Effector memory CD4-positive, alpha-beta T cell (primary cell): ENCODE results near the gene C1orf53.
"Not testable (repeated sequence)": the region's sequence is repeated elsewhere in the genome, so short reads cannot be mapped to it uniquely, and the experiment has no call there.

Source experiments
- DNase-seq, 3 donors: peaks; one replicate each; pipeline ENCODE4 v3.0.0-alpha.2; 2020
- H3K27ac ChIP-seq: 2 replicates; pipeline ENCODE4 v1.7.0; 2013; ENCODE audit warnings: mild to moderate bottlenecking, low read length, moderate library complexity; ENCODE audit not compliant: insufficient read depth, poor library complexity, severe bottlenecking
- H3K27me3 ChIP-seq: replicated peaks from 2 replicates; pipeline ENCODE4 v1.7.0; 2013; ENCODE audit warnings: mild to moderate bottlenecking, low read length; ENCODE audit not compliant: insufficient read depth, control insufficient read depth, poor library complexity, severe bottlenecking
- H3K36me3 ChIP-seq: 2 replicates; pipeline ENCODE4 v1.7.0; 2013; ENCODE audit warnings: mild to moderate bottlenecking, low read length, moderate library complexity; ENCODE audit not compliant: control insufficient read depth, insufficient read depth
- H3K4me1 ChIP-seq: 2 replicates; pipeline ENCODE4 v1.7.0; 2013; ENCODE audit warnings: low read length, mild to moderate bottlenecking; ENCODE audit not compliant: control insufficient read depth, insufficient read depth, poor library complexity, severe bottlenecking
- H3K4me3 ChIP-seq: 2 replicates; pipeline ENCODE4 v1.7.0; 2013; ENCODE audit warnings: low read length, low read depth, mild to moderate bottlenecking; ENCODE audit not compliant: insufficient read depth, poor library complexity, severe bottlenecking
- H3K9me3 ChIP-seq: 2 replicates; pipeline ENCODE4 v1.7.0; 2013; ENCODE audit warnings: mild to moderate bottlenecking, low read length, moderate library complexity; ENCODE audit not compliant: control insufficient read depth

The C1orf53 gene

GRCh38 chr1:197880385-197880784, 22.0 kb upstream of the C1orf53 start:
- not testable (repeated sequence) for H3K36me3 ChIP-seq, DNase-seq, H3K9me3 ChIP-seq, H3K27ac ChIP-seq, H3K4me3 ChIP-seq, H3K27me3 ChIP-seq, H3K4me1 ChIP-seq

DNA sequence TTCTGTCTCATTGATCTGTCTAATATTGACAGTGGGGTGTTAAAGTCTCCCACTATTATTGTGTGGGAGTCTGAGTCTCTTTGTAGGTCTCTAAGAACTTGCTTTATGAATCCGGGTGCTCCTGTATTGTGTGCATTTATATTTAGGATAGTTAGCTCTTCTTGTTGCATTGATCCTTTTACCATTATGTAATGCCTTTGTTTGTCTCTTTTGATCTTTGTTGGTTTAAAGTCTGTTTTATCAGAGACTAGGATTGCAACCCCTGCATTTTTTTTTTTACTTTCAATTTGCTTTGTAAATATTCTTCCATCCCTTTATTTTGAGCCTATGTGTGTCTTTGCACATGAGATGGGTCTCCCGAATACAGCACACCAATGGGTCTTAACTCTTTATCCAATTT, 20.2 kb upstream of the C1orf53 start:
- H3K4me1 ChIP-seq, H3K4me3 ChIP-seq, H3K9me3 ChIP-seq, H3K27ac ChIP-seq, DNase-seq, H3K36me3 ChIP-seq, H3K27me3 ChIP-seq: not testable (repeated sequence)

DNA sequence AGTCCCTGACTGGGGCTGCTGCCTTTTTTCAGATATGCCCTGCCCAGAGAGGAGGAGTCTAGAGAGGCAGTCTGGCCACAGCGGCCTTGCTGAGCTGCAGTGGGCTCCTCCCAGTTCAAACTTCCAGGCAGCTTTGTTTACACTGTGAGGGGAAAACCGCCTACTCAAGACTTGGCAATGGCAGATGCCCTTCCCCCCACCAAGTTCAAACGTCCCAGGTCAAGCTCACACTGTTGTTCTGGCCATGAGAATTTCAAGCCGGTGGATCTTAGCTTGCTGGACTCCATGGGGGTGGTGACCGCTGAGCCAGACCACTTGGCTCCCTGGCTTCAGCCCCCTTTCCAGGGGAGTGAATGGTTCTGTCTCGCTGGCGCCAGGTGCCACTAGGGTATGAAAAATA, 18.3 kb upstream of the C1orf53 start:
- H3K27ac ChIP-seq, result no peak overlapping the region
- H3K27me3 ChIP-seq, result no peaks in the 10 kb centered on the region
- H3K4me3 ChIP-seq, result no peak overlapping the region
- H3K9me3 ChIP-seq, result no peaks in the 10 kb centered on the region
- H3K4me1 ChIP-seq, result no peaks in the 10 kb centered on the region
- H3K36me3 ChIP-seq, result no peaks in the 10 kb centered on the region
- no peak for DNase-seq

DNA sequence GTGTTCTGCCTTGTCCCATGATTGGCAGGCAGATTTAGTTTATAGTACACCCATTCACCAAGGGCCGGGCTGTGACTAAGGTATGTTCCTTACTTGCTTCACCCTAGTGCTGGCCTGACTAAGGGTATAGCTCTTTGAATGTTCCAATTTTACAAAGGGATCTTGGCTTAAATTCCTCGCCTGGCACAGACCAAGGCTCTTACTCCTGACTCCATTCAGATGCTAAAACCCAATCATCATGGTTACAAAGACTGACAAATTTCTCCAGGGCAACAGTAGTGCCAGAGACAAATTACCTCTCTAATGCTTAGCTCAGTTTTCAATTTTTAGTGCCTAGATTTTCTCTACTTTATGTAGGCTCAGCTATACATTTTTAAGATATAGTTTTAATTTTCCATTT, 11.5 kb upstream of the C1orf53 start:
- H3K27me3 ChIP-seq, result peaks cover 4% of the 10 kb centered on the region
- no peak for DNase-seq
- H3K9me3 ChIP-seq, result no peaks in the 10 kb centered on the region
- H3K27ac ChIP-seq, result no peak overlapping the region
- no peak overlapping the region for H3K4me3 ChIP-seq
- no peaks in the 10 kb centered on the region for H3K4me1 ChIP-seq
- H3K36me3 ChIP-seq, result no peaks in the 10 kb centered on the region

- H3K9me3 ChIP-seq, result no peaks in the 10 kb centered on the region
- no peak overlapping the region for H3K4me3 ChIP-seq
- no peak overlapping the region for H3K27ac ChIP-seq
- H3K36me3 ChIP-seq, result no peaks in the 10 kb centered on the region
- no peak for DNase-seq
- peaks cover 4% of the 10 kb centered on the region for H3K27me3 ChIP-seq
- H3K4me1 ChIP-seq, result no peaks in the 10 kb centered on the region
These were observed 9.7 kb upstream of the C1orf53 start for GRCh38 chr1:197892684-197893083.

GRCh38 chr1:197896301-197896700, 6.1 kb upstream of the C1orf53 start:
- Histone ChIP-seq H3K4me3 (no peak overlapping the region), H3K27ac (no peak overlapping the region), H3K9me3 (no peaks in the 10 kb centered on the region), H3K27me3 (peaks cover 4% of the 10 kb centered on the region), H3K36me3 (no peaks in the 10 kb centered on the region), H3K4me1 (no peaks in the 10 kb centered on the region)
- no peak for DNase-seq

GRCh38 chr1:197899037-197899436, 3.4 kb upstream of the C1orf53 start:
- H3K9me3 ChIP-seq, result no peaks in the 10 kb centered on the region
- H3K27ac ChIP-seq, result no peak overlapping the region
- no peak overlapping the region for H3K4me3 ChIP-seq
- peaks cover 7% of the 10 kb centered on the region for H3K27me3 ChIP-seq
- DNase-seq, result no peak
- H3K4me1 ChIP-seq, result peaks cover 4% of the 10 kb centered on the region
- H3K36me3 ChIP-seq, result no peaks in the 10 kb centered on the region

- peak overlapping the region; percentile 69 for H3K4me3 ChIP-seq
- peaks cover 4% of the 10 kb centered on the region for H3K4me1 ChIP-seq
- no peaks in the 10 kb centered on the region for H3K9me3 ChIP-seq
- H3K36me3 ChIP-seq, result no peaks in the 10 kb centered on the region
- peaks cover 27% of the 10 kb centered on the region for H3K27me3 ChIP-seq
- DNase-seq, result no peak
- peak overlapping the region; percentile 32 for H3K27ac ChIP-seq
These were observed 338 bp upstream of the C1orf53 start for GRCh38 chr1:197902131-197902453.

DNA sequence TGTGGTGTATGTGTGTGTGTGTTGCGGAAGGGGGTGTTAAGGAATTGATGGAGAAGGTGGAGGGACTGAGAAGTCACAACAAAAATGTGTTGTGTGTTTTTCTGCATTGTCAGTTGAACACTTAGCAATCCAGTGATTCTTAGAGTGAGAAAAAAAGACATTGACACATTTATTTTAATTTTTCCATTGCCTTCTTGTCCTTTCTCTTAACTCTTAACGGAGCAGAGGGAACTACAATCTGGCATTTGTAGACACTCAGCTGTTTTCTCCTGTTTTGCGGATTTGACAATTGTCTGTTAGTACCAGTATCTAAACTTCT, 725 bp downstream of the C1orf53 start:
- Histone ChIP-seq H3K4me3 (peak overlapping the region; percentile 69), H3K36me3 (no peaks in the 10 kb centered on the region), H3K4me1 (peaks cover 4% of the 10 kb centered on the region), H3K27me3 (peaks cover 36% of the 10 kb centered on the region), H3K9me3 (no peaks in the 10 kb centered on the region), H3K27ac (no peak overlapping the region)
- no peak for DNase-seq

DNA sequence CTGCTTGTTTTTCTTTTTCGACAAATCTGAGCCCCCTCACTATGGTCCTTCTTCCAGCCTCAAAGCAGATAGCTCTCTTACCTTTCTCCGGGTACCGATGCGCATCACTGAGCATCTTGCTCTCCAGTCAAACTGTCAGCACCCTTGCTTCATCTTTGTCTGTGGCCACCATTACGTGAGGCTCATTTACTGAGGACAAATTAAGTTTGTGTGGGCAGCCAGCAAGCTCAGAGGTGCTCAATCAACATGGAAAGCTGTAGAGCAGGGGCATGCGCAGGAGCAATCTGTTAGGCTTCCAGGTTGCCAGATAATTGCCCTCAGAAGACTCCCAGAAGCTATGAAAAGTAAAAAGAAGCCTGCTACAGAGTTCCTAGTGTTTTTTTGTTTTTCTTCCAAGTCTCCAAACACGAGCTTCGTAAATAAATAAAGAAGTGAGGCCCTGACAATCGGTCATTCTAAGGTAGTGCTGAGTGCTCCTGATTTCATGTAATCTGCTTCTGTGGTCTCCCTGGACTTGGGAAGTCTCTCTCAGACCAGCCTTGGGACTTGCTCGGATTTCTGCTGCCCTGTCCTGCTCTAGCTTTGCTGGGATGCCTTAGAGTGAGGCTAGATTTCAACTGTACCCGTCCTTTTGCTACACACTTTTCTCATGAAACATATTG, 1.8 kb downstream of the C1orf53 start:
- H3K27ac ChIP-seq, result no peak overlapping the region
- peaks cover 46% of the 10 kb centered on the region for H3K27me3 ChIP-seq
- no peak for DNase-seq
- peaks cover 12% of the 10 kb centered on the region for H3K4me1 ChIP-seq
- no peaks in the 10 kb centered on the region for H3K36me3 ChIP-seq
- H3K9me3 ChIP-seq, result no peaks in the 10 kb centered on the region
- no peak overlapping the region for H3K4me3 ChIP-seq
